Naive thymus-derived CD4-positive, alpha-beta T cell (primary cell): Measurements from ENCODE around the gene CDH18. TPM values are rescaled to one million over a fixed set of nuclear protein-coding genes. Genes with fewer than 3 reads are reported as not detected.

Source experiments
- ATAC-seq: fragments of 150-1000 bp; cut with Tn5 transposase; 2 replicates; pipeline ENCODE4 v1.10.0; 2021; ENCODE audit warnings: mild to moderate bottlenecking, moderate library complexity
- CTCF ChIA-PET: fragments of 350-600 bp; sonication (Branson Sonifier 250); formaldehyde crosslinking; loops from one replicate; lab custom pipeline; 2021; ENCODE audit warnings: antibody characterized with exemption; lab: Charles Lee
- POLR2A ChIA-PET: fragments of 350-600 bp; sonication (Branson Sonifier 250); formaldehyde crosslinking; loops from one replicate; lab custom pipeline; 2021; ENCODE audit warnings: antibody characterized with exemption, inconsistent platforms; lab: Charles Lee
- DNase-seq, 9 donors: peaks; one replicate each; pipeline versions ENCODE4 v3.0.0 to v3.0.0-alpha.2; 2020 to 2022; ENCODE audit warnings: mixed read lengths in 1 of 9
- H3K27ac ChIP-seq: one replicate; pipeline ENCODE4 v1.7.0; 2013; ENCODE audit warnings: mild to moderate bottlenecking, low read depth, low read length, moderate library complexity
- H3K27me3 ChIP-seq, 2 donors: one replicate each; pipeline ENCODE4 v1.7.0; 2013; ENCODE audit warnings: low read length in 2 of 2, mild to moderate bottlenecking in 2 of 2, moderate library complexity in 2 of 2; ENCODE audit not compliant: control insufficient read depth in 2 of 2, insufficient read depth in 2 of 2
- H3K36me3 ChIP-seq, 3 experiments: 1 replicate in 2 of 3; 2 replicates in 1 of 3; pipeline ENCODE4 v1.7.0; 2013; ENCODE audit warnings: low read length in 3 of 3, mild to moderate bottlenecking in 3 of 3, moderate library complexity in 1 of 3; ENCODE audit not compliant: insufficient read depth in 3 of 3, control insufficient read depth in 2 of 3
- H3K4me1 ChIP-seq, 2 donors: one replicate each; pipeline ENCODE4 v1.7.0; 2013; ENCODE audit warnings: low read length in 2 of 2, mild to moderate bottlenecking in 2 of 2, moderate library complexity in 1 of 2; ENCODE audit not compliant: control insufficient read depth in 2 of 2, insufficient read depth in 2 of 2
- H3K4me3 ChIP-seq: 2 replicates; pipeline ENCODE4 v1.7.0; 2013; ENCODE audit warnings: mild to moderate bottlenecking, low read length
- H3K9me3 ChIP-seq, 3 experiments: 1 replicate in 2 of 3; 2 replicates in 1 of 3; pipeline ENCODE4 v1.7.0; 2013; ENCODE audit warnings: low read length in 3 of 3; ENCODE audit not compliant: control insufficient read depth in 2 of 3
- H3K27ac Mint-ChIP-seq, 9 donors: one replicate each; pipeline ENCODE4 v1.8.0; 2020 to 2022; ENCODE audit warnings: mixed read lengths in 9 of 9, mild to moderate bottlenecking in 8 of 9, moderate library complexity in 5 of 9, inconsistent platforms in 2 of 9
- H3K27me3 Mint-ChIP-seq, 5 donors: one replicate each; pipeline ENCODE4 v1.8.0; 2021 to 2022; ENCODE audit warnings: mixed read lengths in 5 of 5, mild to moderate bottlenecking in 1 of 5
- H3K36me3 Mint-ChIP-seq, 5 donors: one replicate each; pipeline ENCODE4 v1.8.0; 2020 to 2022; ENCODE audit warnings: mixed read lengths in 5 of 5, mild to moderate bottlenecking in 3 of 5, inconsistent platforms in 1 of 5
- H3K4me1 Mint-ChIP-seq, 7 donors: one replicate each; pipeline ENCODE4 v1.8.0; 2020 to 2022; ENCODE audit warnings: mixed read lengths in 7 of 7, mild to moderate bottlenecking in 3 of 7, inconsistent platforms in 1 of 7
- H3K4me3 Mint-ChIP-seq, 10 donors: one replicate each; pipeline ENCODE4 v1.8.0; 2020 to 2022; ENCODE audit warnings: mild to moderate bottlenecking in 10 of 10, mixed read lengths in 10 of 10, moderate library complexity in 6 of 10, inconsistent platforms in 2 of 10
- H3K9me3 Mint-ChIP-seq, 11 donors: one replicate each; pipeline ENCODE4 v1.8.0; 2020 to 2022; ENCODE audit warnings: mixed read lengths in 11 of 11, mild to moderate bottlenecking in 4 of 11, inconsistent platforms in 1 of 11, moderate library complexity in 1 of 11
- intact Hi-C, 2 donors: fragments of 100-400 bp; cut with micrococcal nuclease; formaldehyde crosslinking; loops; one replicate each; pipeline ENCODE4 v1.15.1; 2023
- polyA plus RNA-seq, 2 donors: library from polyadenylated mRNA; unstranded; fragments of 300-500 nt; fragmentation: Illumina TruSeq; gene quantifications; one replicate each; pipeline ENCODE4 v1.2.3, GENCODE V29; 2021
- total RNA-seq, 6 experiments: library from RNA in 5 of 6; stranded (reverse) in 5 of 6; gene quantifications; 1 replicate in 5 of 6; 2 replicates in 1 of 6; pipeline ENCODE4 v1.2.3 and lab custom pipeline; 2021 to 2026

Gene CDH18
- total and polyA plus RNA-seq, 7 experiments from 2014 or later = not detected

- no peaks in the 10 kb centered on the region for H3K36me3 ChIP-seq
- Mint-ChIP-seq H3K9me3 (peaks cover 2 to 31% (median 12%) of the 10 kb centered on the region in 11 donors), H3K27ac (no peak overlapping the region), H3K4me1 (no peaks in the 10 kb centered on the region), H3K36me3 (no peaks in the 10 kb centered on the region), H3K4me3 (no peak overlapping the region), H3K27me3 (no peaks in the 10 kb centered on the region)
- H3K27ac ChIP-seq = no peak overlapping the region
- CTCF ChIA-PET = no interaction called here
- no peaks in the 10 kb centered on the region for H3K4me1 ChIP-seq
- POLR2A ChIA-PET = no interaction called here
- intact Hi-C loops = no loop called here
- no peaks in the 10 kb centered on the region for H3K9me3 ChIP-seq
- H3K4me3 ChIP-seq = no peak overlapping the region
- ATAC-seq = no peak
- DNase-seq = no peak
- H3K27me3 ChIP-seq = no peaks in the 10 kb centered on the region
Observed at GRCh38 chr5:19866090-19866450, 121.9 kb downstream of the CDH18 start.

GRCh38 chr5:19865336-19866089 is 122.5 kb downstream of the CDH18 start:
- no peaks in the 10 kb centered on the region for H3K27me3 Mint-ChIP-seq
- POLR2A ChIA-PET = no interaction called here

GRCh38 chr5:19862711-19863110 is 125.3 kb downstream of the CDH18 start:
- Mint-ChIP-seq H3K27ac (no peak overlapping the region), H3K4me3 (no peak overlapping the region), H3K9me3 (peaks cover 2 to 31% (median 12%) of the 10 kb centered on the region in 11 donors), H3K4me1 (no peaks in the 10 kb centered on the region), H3K27me3 (no peaks in the 10 kb centered on the region), H3K36me3 (no peaks in the 10 kb centered on the region)
- no peaks in the 10 kb centered on the region for H3K36me3 ChIP-seq
- intact Hi-C loops = no loop called here
- no peaks in the 10 kb centered on the region for H3K4me1 ChIP-seq
- CTCF ChIA-PET = no interaction called here
- ATAC-seq = no peak
- no peak overlapping the region for H3K4me3 ChIP-seq
- POLR2A ChIA-PET = no interaction called here
- no peaks in the 10 kb centered on the region for H3K27me3 ChIP-seq
- no peak for DNase-seq
- H3K27ac ChIP-seq = no peak overlapping the region
- no peaks in the 10 kb centered on the region for H3K9me3 ChIP-seq

More at GRCh38 chr5:19865336-19866089, 122.5 kb downstream of the CDH18 start:
- H3K27ac Mint-ChIP-seq = no peak overlapping the region
- ATAC-seq (no peak), DNase-seq (no peak)
- no peak overlapping the region for H3K4me3 ChIP-seq
- H3K9me3 Mint-ChIP-seq = peaks cover 2 to 31% (median 12%) of the 10 kb centered on the region in 11 donors
- no peak overlapping the region for H3K4me3 Mint-ChIP-seq
- H3K27me3 ChIP-seq = no peaks in the 10 kb centered on the region
- no peaks in the 10 kb centered on the region for H3K9me3 ChIP-seq
- no peaks in the 10 kb centered on the region for H3K4me1 Mint-ChIP-seq
- no peaks in the 10 kb centered on the region for H3K4me1 ChIP-seq
- CTCF ChIA-PET = no interaction called here
- no peak overlapping the region for H3K27ac ChIP-seq
- no peaks in the 10 kb centered on the region for H3K36me3 Mint-ChIP-seq
- intact Hi-C loops = no loop called here
- no peaks in the 10 kb centered on the region for H3K36me3 ChIP-seq

- Histone ChIP-seq H3K27me3 (no peaks in the 10 kb centered on the region), H3K36me3 (no peaks in the 10 kb centered on the region), H3K4me1 (no peaks in the 10 kb centered on the region), H3K9me3 (no peaks in the 10 kb centered on the region), H3K27ac (no peak overlapping the region), H3K4me3 (no peak overlapping the region)
- intact Hi-C loops = no loop called here
- Mint-ChIP-seq H3K4me1 (no peaks in the 10 kb centered on the region), H3K36me3 (no peaks in the 10 kb centered on the region), H3K27ac (no peak overlapping the region), H3K4me3 (no peak overlapping the region), H3K27me3 (no peaks in the 10 kb centered on the region), H3K9me3 (peaks cover 0 to 16% (median 9%) of the 10 kb centered on the region in 11 donors)
- ATAC-seq = no peak
- ChIA-PET CTCF (no interaction called here), POLR2A (no interaction called here)
- no peak for DNase-seq
Observed at GRCh38 chr5:19859020-19859419, 129.0 kb downstream of the CDH18 start.

- H3K4me3 ChIP-seq = no peak overlapping the region
- H3K27ac Mint-ChIP-seq = no peak overlapping the region
- H3K27me3 Mint-ChIP-seq = no peaks in the 10 kb centered on the region
- ATAC-seq (no peak), DNase-seq (no peak)
- no peak overlapping the region for H3K27ac ChIP-seq
- no peaks in the 10 kb centered on the region for H3K9me3 ChIP-seq
- H3K27me3 ChIP-seq = no peaks in the 10 kb centered on the region
- no peaks in the 10 kb centered on the region for H3K4me1 Mint-ChIP-seq
- H3K36me3 Mint-ChIP-seq = no peaks in the 10 kb centered on the region
- no peak overlapping the region for H3K4me3 Mint-ChIP-seq
- POLR2A ChIA-PET = no interaction called here
- intact Hi-C loops = no loop called here
- peaks cover 0 to 17% (median 4%) of the 10 kb centered on the region in 11 donors for H3K9me3 Mint-ChIP-seq
- H3K4me1 ChIP-seq = no peaks in the 10 kb centered on the region
- CTCF ChIA-PET = no interaction called here
- no peaks in the 10 kb centered on the region for H3K36me3 ChIP-seq
Observed at GRCh38 chr5:19855931-19856330, 132.1 kb downstream of the CDH18 start.

DNA sequence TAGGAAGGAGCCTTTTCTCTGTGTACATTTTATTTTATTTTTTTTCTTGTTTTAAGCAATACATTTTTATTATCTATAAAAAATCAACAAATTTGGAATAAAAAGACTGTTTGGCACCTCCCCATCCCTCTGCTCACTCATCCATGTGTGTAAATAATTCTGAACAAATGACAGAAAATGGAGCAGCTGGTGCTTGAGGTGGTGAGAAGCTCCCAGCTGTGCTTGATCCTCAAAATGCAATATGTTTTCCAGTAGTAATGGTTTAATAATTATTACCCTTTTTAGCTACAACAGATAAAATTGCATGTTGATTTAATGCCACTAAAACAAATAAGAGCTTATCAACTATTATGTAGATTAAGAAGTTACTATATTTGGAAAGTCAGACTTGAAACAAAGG is 132.5 kb downstream of the CDH18 start:
- no peak overlapping the region for H3K27ac Mint-ChIP-seq
- no peak for ATAC-seq

GRCh38 chr5:19855031-19855430 is 133.0 kb downstream of the CDH18 start:
- Histone ChIP-seq H3K27ac (no peak overlapping the region), H3K4me3 (no peak overlapping the region), H3K27me3 (no peaks in the 10 kb centered on the region), H3K9me3 (no peaks in the 10 kb centered on the region), H3K36me3 (no peaks in the 10 kb centered on the region), H3K4me1 (no peaks in the 10 kb centered on the region)
- no peak for DNase-seq
- ATAC-seq = no peak
- Mint-ChIP-seq H3K36me3 (no peaks in the 10 kb centered on the region), H3K27ac (no peak overlapping the region), H3K27me3 (no peaks in the 10 kb centered on the region), H3K4me3 (no peak overlapping the region), H3K4me1 (no peaks in the 10 kb centered on the region), H3K9me3 (peaks cover 0 to 12% (median 4%) of the 10 kb centered on the region in 11 donors)
- CTCF ChIA-PET = no interaction called here
- POLR2A ChIA-PET = no interaction called here
- intact Hi-C loops = no loop called here

More for the DNA sequence above, 132.5 kb downstream of the CDH18 start:
- no peaks in the 10 kb centered on the region for H3K36me3 Mint-ChIP-seq
- H3K4me3 ChIP-seq = no peak overlapping the region
- ChIA-PET POLR2A (no interaction called here), CTCF (no interaction called here)
- peaks cover 0 to 17% (median 4%) of the 10 kb centered on the region in 11 donors for H3K9me3 Mint-ChIP-seq
- no peak for DNase-seq
- no peaks in the 10 kb centered on the region for H3K36me3 ChIP-seq
- H3K4me1 ChIP-seq = no peaks in the 10 kb centered on the region
- H3K4me3 Mint-ChIP-seq = no peak overlapping the region
- no peaks in the 10 kb centered on the region for H3K4me1 Mint-ChIP-seq
- no peaks in the 10 kb centered on the region for H3K9me3 ChIP-seq
- no peak overlapping the region for H3K27ac ChIP-seq
- H3K27me3 ChIP-seq = no peaks in the 10 kb centered on the region
- no peaks in the 10 kb centered on the region for H3K27me3 Mint-ChIP-seq
- intact Hi-C loops = no loop called here
